GM23248 (cell line): ENCODE measurements around the gene GPC1.

Experiments
- EZH2 ChIP-seq: fragments of 200-600 bp; sonication (generic); IDR thresholded peaks from 2 replicates; pipeline ENCODE4 v1.6.1; 2018; ENCODE audit warnings: antibody characterized with exemption, mild to moderate bottlenecking; ENCODE audit not compliant: insufficient read depth, poor library complexity, severe bottlenecking
- EZH2phosphoT487 ChIP-seq: fragments of 200-600 bp; sonication (generic); IDR thresholded peaks from 2 replicates; pipeline ENCODE4 v1.6.1; 2018; ENCODE audit warnings: antibody characterized with exemption, moderate library complexity, mild to moderate bottlenecking, low read depth; ENCODE audit not compliant: insufficient read depth

- no peak for TF ChIP-seq EZH2
- TF ChIP-seq EZH2phosphoT487, result no peak
Observed at GRCh38 chr2:240388471-240389301, 46.8 kb upstream of the GPC1 start.
